Endothelial cell of umbilical vein (primary cell): ENCODE results near the gene DENND2A. TPM values are rescaled to one million over a fixed set of nuclear protein-coding genes. Genes with fewer than 3 reads are reported as not detected.
"Not testable (repeated sequence)": the region's sequence is repeated elsewhere in the genome, so short reads cannot be mapped to it uniquely, and the experiment has no call there.

ENCODE experiments used
- BruUV-seq: library from RNA; stranded (reverse); fragments of 400-500 nt; replicated peaks from 2 replicates; lab custom pipeline; 2021; lab: Mats Ljungman, UMichigan
- CTCF ChIA-PET: fragments of 300-600, 350-600 bp; sonication (Branson Sonifier 250); formaldehyde crosslinking; loops from one replicate; lab custom pipeline; 2021; ENCODE audit warnings: antibody characterized with exemption, inconsistent platforms; lab: Charles Lee
- POLR2A ChIA-PET: fragments of 300-600, 350-600 bp; sonication (Branson Sonifier 250); formaldehyde crosslinking; loops from one replicate; lab custom pipeline; 2021; ENCODE audit warnings: antibody characterized with exemption, inconsistent platforms; lab: Charles Lee
- DNase-seq: peaks from one replicate; pipeline ENCODE4 v3.0.0-alpha.2; 2011; ENCODE audit warnings: low read depth, low spot score
- FAIRE-seq: peaks from 2 replicates; lab custom pipeline; 2011; peaks lifted over from hg19 to GRCh38; lab: Jason Lieb, UNC
- H2AFZ ChIP-seq: 2 replicates; pipeline ENCODE4 v1.6.0; 2012; ENCODE audit warnings: low read depth, low read length, control low read depth, inconsistent platforms
- H3K27ac ChIP-seq: 2 replicates; pipeline ENCODE4 v1.5.1; 2011; ENCODE audit warnings: low read depth, mild to moderate bottlenecking, control low read depth, low read length, moderate library complexity; ENCODE audit not compliant: insufficient read depth
- H3K27me3 ChIP-seq, 2 experiments: 2 replicates each; pipeline versions ENCODE4 v1.6.0 to v1.6.1; 2011; ENCODE audit warnings: low read length in 2 of 2, mixed read lengths in 1 of 2; ENCODE audit not compliant: control insufficient read depth in 2 of 2, insufficient read depth in 2 of 2
- H3K36me3 ChIP-seq, 2 experiments: 2 replicates in 1 of 2; 3 replicates in 1 of 2; pipeline ENCODE4 v1.5.1; 2011; ENCODE audit warnings: low read length in 2 of 2, mild to moderate bottlenecking in 1 of 2, moderate library complexity in 1 of 2; ENCODE audit not compliant: control insufficient read depth in 2 of 2, insufficient read depth in 2 of 2; ENCODE audit errors: extremely low read depth in 1 of 2
- H3K4me1 ChIP-seq: 3 replicates; pipeline ENCODE4 v1.5.1; 2011; ENCODE audit warnings: mild to moderate bottlenecking, low read length; ENCODE audit not compliant: control insufficient read depth, insufficient read depth; ENCODE audit errors: extremely low read depth
- H3K4me2 ChIP-seq: 2 replicates; pipeline ENCODE4 v1.6.1; 2011; ENCODE audit warnings: low read length, control low read depth, mixed read lengths; ENCODE audit not compliant: insufficient read depth
- H3K4me3 ChIP-seq, 3 experiments: fragments of 200-600 bp in 1 of 3; sonication (generic), shearing (Covaris generic) in 1 of 3; replicated peaks in 1 of 3; 2 replicates each; pipeline ENCODE4 v1.5.1; 2011 to 2016; ENCODE audit warnings: control low read depth in 3 of 3, low read length in 3 of 3, mild to moderate bottlenecking in 2 of 3, inconsistent platforms in 1 of 3, low read depth in 1 of 3, moderate library complexity in 1 of 3; ENCODE audit not compliant: insufficient read depth in 1 of 3
- H3K79me2 ChIP-seq: 2 replicates; pipeline ENCODE4 v1.6.0; 2012; ENCODE audit warnings: low read length, inconsistent platforms; ENCODE audit not compliant: control insufficient read depth, insufficient read depth
- H3K9ac ChIP-seq: replicated peaks from 2 replicates; pipeline ENCODE3; 2011; ENCODE audit warnings: low read length, control low read depth; ENCODE audit not compliant: insufficient read depth; ENCODE audit errors: extremely low read depth
- H3K9me1 ChIP-seq: replicated peaks from 3 replicates; pipeline ENCODE4 v1.6.0; 2011; ENCODE audit warnings: mild to moderate bottlenecking, low read length; ENCODE audit not compliant: control insufficient read depth, insufficient read depth; ENCODE audit errors: extremely low read depth
- H3K9me3 ChIP-seq: replicated peaks from 2 replicates; pipeline ENCODE4 v1.5.1; 2012; ENCODE audit warnings: low read length, inconsistent platforms; ENCODE audit not compliant: control insufficient read depth, insufficient read depth
- H4K20me1 ChIP-seq: replicated peaks from 2 replicates; pipeline ENCODE3; 2011; ENCODE audit warnings: mild to moderate bottlenecking, low read length; ENCODE audit not compliant: control insufficient read depth, insufficient read depth; ENCODE audit errors: extremely low read depth
- CTCF ChIP-seq, 2 donors: IDR thresholded peaks; 1 replicate in 1 of 2; 2 replicates in 1 of 2; pipeline ENCODE4 v1.5.1; 2011; ENCODE audit warnings: low read length in 2 of 2, mild to moderate bottlenecking in 2 of 2, moderate library complexity in 2 of 2, control low read depth in 1 of 2, inconsistent platforms in 1 of 2, low read depth in 1 of 2; ENCODE audit not compliant: insufficient read depth in 1 of 2; ENCODE audit errors: extremely low read depth in 1 of 2
- EZH2 ChIP-seq: IDR thresholded peaks from 2 replicates; pipeline ENCODE4 v1.6.1; 2012; ENCODE audit warnings: borderline replicate concordance, low read depth, mild to moderate bottlenecking, moderate library complexity, low read length, inconsistent platforms; ENCODE audit not compliant: severe bottlenecking
- FOS ChIP-seq: IDR thresholded peaks from 2 replicates; pipeline ENCODE4 v1.6.1; 2011; ENCODE audit warnings: mild to moderate bottlenecking, low read length, moderate library complexity, borderline replicate concordance; ENCODE audit not compliant: insufficient read depth
- GATA2 ChIP-seq: IDR thresholded peaks from 2 replicates; pipeline ENCODE4 v1.7.0; 2011; ENCODE audit warnings: low read depth, mild to moderate bottlenecking, moderate library complexity, mixed read lengths, low read length; ENCODE audit not compliant: insufficient read length, insufficient read depth
- JUN ChIP-seq: IDR thresholded peaks from 2 replicates; pipeline ENCODE4 v1.6.1; 2011; ENCODE audit warnings: borderline replicate concordance, low read depth; ENCODE audit not compliant: insufficient read length, insufficient read depth
- MYC ChIP-seq: IDR thresholded peaks from one replicate; pipeline ENCODE4 v1.6.1; 2011; ENCODE audit warnings: mild to moderate bottlenecking, low read depth, low read length
- POLR2A ChIP-seq: IDR thresholded peaks from 2 replicates; pipeline ENCODE4 v1.6.1; 2012; ENCODE audit warnings: low read depth, mild to moderate bottlenecking, control low read depth, low read length
- POLR2AphosphoS5 ChIP-seq: IDR thresholded peaks from 2 replicates; pipeline ENCODE4 v1.6.1; 2012; ENCODE audit warnings: low read depth, mild to moderate bottlenecking, control low read depth, low read length, moderate library complexity; ENCODE audit not compliant: insufficient read depth
- dilution Hi-C: fragments of 300-500 bp; cut with MboI; formaldehyde crosslinking; loops from one replicate; pipeline ENCODE4 v1.15.0; 2019; ENCODE audit warnings: low sequenced_read_pairs; ENCODE audit not compliant: extremely low pct_ligation_motif_present
- intact Hi-C: fragments of 100-400 bp; cut with micrococcal nuclease; formaldehyde crosslinking; loops from one replicate; pipeline ENCODE4 v1.10.0; 2022
- polyA plus RNA-seq, 4 experiments: library from polyadenylated mRNA; depleted of rRNA in 3 of 4; stranded (reverse) in 3 of 4; unstranded in 1 of 4; fragments of >200 nt; gene quantifications; 2 replicates each; pipeline versions ENCODE4 v1.2.1 to v1.2.3, GENCODE V29; 2011 to 2012; ENCODE audit warnings: missing spikeins in 1 of 4
- total RNA-seq: library from RNA; stranded (reverse); gene quantifications from 2 replicates; pipeline ENCODE4 v1.2.3, GENCODE V29; 2021
- TF ChIP-seq, protein P1 (sequence below): IDR thresholded peaks from 2 replicates; pipeline ENCODE4 v1.6.1; 2011; ENCODE audit not compliant: insufficient read depth, insufficient read length

DENND2A gene
- total and polyA plus RNA-seq, 2 donors (not counting 3 experiments of a cell fraction or from before 2014, with no cell fraction given), result 0.33 TPM; not detected in 1

- dilution Hi-C loops, H3K9me1 ChIP-seq, H3K9me3 ChIP-seq, H3K79me2 ChIP-seq, intact Hi-C loops, H4K20me1 ChIP-seq, BruUV-seq, H3K4me1 ChIP-seq, H3K36me3 ChIP-seq, FAIRE-seq, DNase-seq, H3K27ac ChIP-seq, POLR2A ChIA-PET, H3K9ac ChIP-seq, H3K27me3 ChIP-seq, H3K4me2 ChIP-seq, H2AFZ ChIP-seq, H3K4me3 ChIP-seq: not testable (repeated sequence)
- CTCF ChIA-PET, result interaction anchor here (1.7 kb wide), 1 partner anchor 48 kb away, joined by 3 read pairs; no protein-coding TSS in a partner anchor
These were observed 74.9 kb downstream of the DENND2A start for GRCh38 chr7:140565761-140566160.

DNA sequence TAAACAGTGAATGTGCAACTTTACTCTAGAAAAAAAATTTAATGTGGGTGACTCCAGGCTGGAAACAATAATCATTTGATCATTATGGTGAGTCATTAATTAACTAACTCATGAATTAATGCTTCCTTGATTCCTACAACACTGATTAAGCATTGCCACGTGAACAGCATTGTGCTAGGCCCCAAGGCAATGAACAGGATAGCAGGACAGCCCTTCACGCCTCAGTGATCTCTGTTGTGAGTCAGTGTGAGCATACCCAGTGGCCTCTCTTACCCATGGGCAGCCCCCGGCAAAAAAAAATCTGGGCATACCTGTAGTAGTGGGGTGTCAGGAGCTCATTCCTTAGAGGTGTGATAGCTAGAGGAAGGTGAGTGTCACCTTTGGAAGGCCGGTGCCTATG, 76.0 kb downstream of the DENND2A start:
- H4K20me1 ChIP-seq, result no peaks in the 10 kb centered on the region
- H2AFZ ChIP-seq, result no peak overlapping the region
- H3K4me1 ChIP-seq, result no peaks in the 10 kb centered on the region
- intact Hi-C loops, result no loop called here
- no TSS peak for BruUV-seq
- H3K9me1 ChIP-seq, result no peaks in the 10 kb centered on the region
- dilution Hi-C loops, result no loop called here
- no peak overlapping the region for H3K9ac ChIP-seq
- ChIA-PET CTCF (no interaction called here), POLR2A (no interaction called here)
- FAIRE-seq (no peak), DNase-seq (no peak)
- no peak overlapping the region for H3K27ac ChIP-seq
- no peaks in the 10 kb centered on the region for H3K79me2 ChIP-seq
- TF ChIP-seq FOS, result no peak
- TF ChIP-seq, protein P1, sequence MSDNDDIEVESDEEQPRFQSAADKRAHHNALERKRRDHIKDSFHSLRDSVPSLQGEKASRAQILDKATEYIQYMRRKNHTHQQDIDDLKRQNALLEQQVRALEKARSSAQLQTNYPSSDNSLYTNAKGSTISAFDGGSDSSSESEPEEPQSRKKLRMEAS, result no peak
- TF ChIP-seq GATA2, result no peak
- TF ChIP-seq JUN, result no peak
- TF ChIP-seq POLR2A, result no peak
- TF ChIP-seq MYC, result no peak
- TF ChIP-seq POLR2AphosphoS5, result no peak
- no peak for TF ChIP-seq CTCF (IDR thresholded peaks at IDR 0.05; ENCODE audit: extremely low read depth in 1 of 2, insufficient read depth in 1 of 2, low read depth in 1 of 2, low read length in 2 of 2)
- TF ChIP-seq EZH2, result no peak
- no peaks in the 10 kb centered on the region for H3K36me3 ChIP-seq
- no peak overlapping the region for H3K4me3 ChIP-seq
- H3K9me3 ChIP-seq, result no peaks in the 10 kb centered on the region
- no peaks in the 10 kb centered on the region for H3K27me3 ChIP-seq
- H3K4me2 ChIP-seq, result no peak overlapping the region
